ENCODE results near the gene HBG1. TPM values are rescaled to one million over a fixed set of nuclear protein-coding genes. Genes with fewer than 3 reads are reported as not detected.
A peak's percentile ranks its signal among the peaks of the same experiment; 100 is the strongest.

HBG1 gene
- total and polyA plus RNA-seq, 2 donors, result 0.41 to 612 TPM

DNA sequence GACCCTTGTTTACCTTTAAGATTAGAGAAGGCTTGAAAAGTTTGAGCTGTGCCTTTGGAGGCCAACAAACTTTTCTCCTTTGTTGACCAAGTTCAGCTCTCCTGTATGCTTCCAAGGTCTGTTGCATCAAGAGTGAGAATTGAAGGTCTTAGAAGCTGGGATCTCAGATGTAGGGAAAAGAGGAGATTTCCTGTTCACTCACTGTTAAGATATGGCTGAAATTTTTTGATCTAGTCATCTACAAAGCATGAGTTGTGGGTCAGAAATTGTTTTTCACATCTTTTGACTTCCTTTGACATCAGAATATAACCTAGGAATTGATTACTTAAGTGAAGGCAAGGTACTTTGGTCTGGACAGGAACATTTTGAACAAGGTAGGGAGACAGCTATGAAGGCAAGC, 40.0 kb upstream of the HBG1 start:
- no peak for DNase-seq (ENCODE audit: low read depth in 6 of 9, low spot score in 9 of 9)
- Histone ChIP-seq H3K36me3 (ENCODE audit: control insufficient read depth in 2 of 2, insufficient read depth in 2 of 2, low read length in 1 of 2) (no peaks in the 10 kb centered on the region), H3K4me3 (ENCODE audit: low read length in 2 of 2) (no peak overlapping the region), H3K27me3 (ENCODE audit: control insufficient read depth in 2 of 2, insufficient read depth in 1 of 2, low read length in 1 of 2) (no peaks in the 10 kb centered on the region), H3K27ac (ENCODE audit: low read depth in 1 of 2, low read length in 1 of 2) (no peak overlapping the region), H3K4me1 (ENCODE audit: control insufficient read depth in 2 of 2, insufficient read depth in 2 of 2, low read length in 2 of 2) (no peaks in the 10 kb centered on the region), H3K9me3 (ENCODE audit: control insufficient read depth in 2 of 2, insufficient read depth in 1 of 2, low read length in 1 of 2) (no peaks in the 10 kb centered on the region)

DNA sequence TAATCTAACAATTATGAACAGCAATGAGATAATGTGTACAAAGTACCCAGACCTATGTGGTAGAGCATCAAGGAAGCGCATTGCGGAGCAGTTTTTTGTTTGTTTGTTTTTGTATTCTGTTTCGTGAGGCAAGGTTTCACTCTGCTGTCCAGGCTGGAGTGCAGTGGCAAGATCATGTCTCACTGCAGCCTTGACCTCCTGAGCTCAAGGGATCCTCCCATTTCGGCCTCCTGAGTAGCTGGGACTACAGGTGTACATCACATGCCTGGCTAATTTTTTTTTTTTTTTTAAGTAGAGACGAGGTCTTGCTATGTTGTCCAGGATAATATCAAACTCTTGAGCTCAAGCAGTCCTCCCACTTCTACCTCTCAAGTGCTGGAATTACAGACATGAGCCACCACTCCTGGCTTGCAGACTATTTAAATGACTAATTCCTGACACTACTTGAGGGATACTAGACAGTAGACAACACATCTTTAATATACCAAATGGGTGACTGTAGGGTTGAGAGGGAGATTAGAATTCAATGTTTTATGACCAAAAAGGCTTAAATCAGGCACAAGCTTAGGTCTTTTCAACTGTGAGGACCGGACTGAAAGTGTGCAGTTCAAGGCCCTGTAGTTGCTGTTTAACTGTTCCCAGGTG, 39.4 kb upstream of the HBG1 start:
- Histone ChIP-seq H3K27ac (ENCODE audit: low read depth in 1 of 2, low read length in 1 of 2) (no peak overlapping the region), H3K9me3 (ENCODE audit: control insufficient read depth in 2 of 2, insufficient read depth in 1 of 2, low read length in 1 of 2) (no peaks in the 10 kb centered on the region), H3K4me3 (ENCODE audit: low read length in 2 of 2) (no peak overlapping the region), H3K4me1 (ENCODE audit: control insufficient read depth in 2 of 2, insufficient read depth in 2 of 2, low read length in 2 of 2) (no peaks in the 10 kb centered on the region), H3K36me3 (ENCODE audit: control insufficient read depth in 2 of 2, insufficient read depth in 2 of 2, low read length in 1 of 2) (no peaks in the 10 kb centered on the region), H3K27me3 (ENCODE audit: control insufficient read depth in 2 of 2, insufficient read depth in 1 of 2, low read length in 1 of 2) (no peaks in the 10 kb centered on the region)
- 93% methylated on average over 6 of the region's 6 CpGs for WGBS
- no peak for DNase-seq (ENCODE audit: low read depth in 6 of 9, low spot score in 9 of 9)

DNA sequence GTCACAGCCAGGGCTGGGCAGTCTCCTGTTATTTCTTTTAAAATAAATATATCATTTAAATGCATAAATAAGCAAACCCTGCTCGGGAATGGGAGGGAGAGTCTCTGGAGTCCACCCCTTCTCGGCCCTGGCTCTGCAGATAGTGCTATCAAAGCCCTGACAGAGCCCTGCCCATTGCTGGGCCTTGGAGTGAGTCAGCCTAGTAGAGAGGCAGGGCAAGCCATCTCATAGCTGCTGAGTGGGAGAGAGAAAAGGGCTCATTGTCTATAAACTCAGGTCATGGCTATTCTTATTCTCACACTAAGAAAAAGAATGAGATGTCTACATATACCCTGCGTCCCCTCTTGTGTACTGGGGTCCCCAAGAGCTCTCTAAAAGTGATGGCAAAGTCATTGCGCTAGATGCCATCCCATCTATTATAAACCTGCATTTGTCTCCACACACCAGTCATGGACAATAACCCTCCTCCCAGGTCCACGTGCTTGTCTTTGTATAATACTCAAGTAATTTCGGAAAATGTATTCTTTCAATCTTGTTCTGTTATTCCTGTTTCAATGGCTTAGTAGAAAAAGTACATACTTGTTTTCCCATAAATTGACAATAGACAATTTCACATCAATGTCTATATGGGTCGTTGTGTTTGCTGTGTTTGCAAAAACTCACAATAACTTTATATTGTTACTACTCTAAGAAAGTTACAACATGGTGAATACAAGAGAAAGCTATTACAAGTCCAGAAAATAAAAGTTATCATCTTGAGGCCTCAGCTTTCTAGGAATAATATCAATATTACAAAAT, 38.6 kb upstream of the HBG1 start:
- Histone ChIP-seq H3K36me3 (ENCODE audit: control insufficient read depth in 2 of 2, insufficient read depth in 2 of 2, low read length in 1 of 2) (no peaks in the 10 kb centered on the region), H3K9me3 (ENCODE audit: control insufficient read depth in 2 of 2, insufficient read depth in 1 of 2, low read length in 1 of 2) (no peaks in the 10 kb centered on the region), H3K27ac (ENCODE audit: low read depth in 1 of 2, low read length in 1 of 2) (no peak overlapping the region), H3K4me3 (ENCODE audit: low read length in 2 of 2) (no peak overlapping the region), H3K27me3 (ENCODE audit: control insufficient read depth in 2 of 2, insufficient read depth in 1 of 2, low read length in 1 of 2) (no peaks in the 10 kb centered on the region), H3K4me1 (ENCODE audit: control insufficient read depth in 2 of 2, insufficient read depth in 2 of 2, low read length in 2 of 2) (no peaks in the 10 kb centered on the region)
- DNase-seq (ENCODE audit: low read depth in 6 of 9, low spot score in 9 of 9), result no peak
- WGBS, result 92% methylated on average over 7 of the region's 7 CpGs

DNA sequence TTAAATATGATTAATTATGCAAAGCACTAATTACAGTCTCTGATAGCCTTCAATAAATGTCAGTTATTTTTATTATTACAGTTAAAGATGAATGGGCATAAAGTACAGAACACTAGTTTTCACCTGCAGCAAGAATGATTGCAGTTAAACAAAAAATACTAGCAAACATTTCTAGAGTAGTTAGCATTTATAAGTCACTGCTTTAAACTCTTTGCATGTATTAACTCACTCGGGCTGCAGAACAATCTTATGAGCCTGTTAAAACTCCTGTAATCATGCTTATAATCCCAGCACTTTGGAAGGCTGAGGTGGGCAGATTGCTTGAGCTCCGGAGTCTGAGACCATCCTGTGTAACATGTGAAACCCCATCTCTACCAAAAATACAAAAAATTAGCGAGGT, 37.2 kb upstream of the HBG1 start:
- H3K9me3 ChIP-seq (ENCODE audit: control insufficient read depth in 2 of 2, insufficient read depth in 1 of 2, low read length in 1 of 2), result no peaks in the 10 kb centered on the region
- no peaks in the 10 kb centered on the region for H3K36me3 ChIP-seq (ENCODE audit: control insufficient read depth in 2 of 2, insufficient read depth in 2 of 2, low read length in 1 of 2)
- WGBS, result 93% methylated on average over 3 of the region's 3 CpGs
- no peaks in the 10 kb centered on the region for H3K4me1 ChIP-seq (ENCODE audit: control insufficient read depth in 2 of 2, insufficient read depth in 2 of 2, low read length in 2 of 2)
- no peak overlapping the region for H3K27ac ChIP-seq (ENCODE audit: low read depth in 1 of 2, low read length in 1 of 2)
- H3K27me3 ChIP-seq (ENCODE audit: control insufficient read depth in 2 of 2, insufficient read depth in 1 of 2, low read length in 1 of 2), result no peaks in the 10 kb centered on the region
- no peak for DNase-seq (ENCODE audit: low read depth in 6 of 9, low spot score in 9 of 9)
- H3K4me3 ChIP-seq (ENCODE audit: low read length in 2 of 2), result no peak overlapping the region

DNA sequence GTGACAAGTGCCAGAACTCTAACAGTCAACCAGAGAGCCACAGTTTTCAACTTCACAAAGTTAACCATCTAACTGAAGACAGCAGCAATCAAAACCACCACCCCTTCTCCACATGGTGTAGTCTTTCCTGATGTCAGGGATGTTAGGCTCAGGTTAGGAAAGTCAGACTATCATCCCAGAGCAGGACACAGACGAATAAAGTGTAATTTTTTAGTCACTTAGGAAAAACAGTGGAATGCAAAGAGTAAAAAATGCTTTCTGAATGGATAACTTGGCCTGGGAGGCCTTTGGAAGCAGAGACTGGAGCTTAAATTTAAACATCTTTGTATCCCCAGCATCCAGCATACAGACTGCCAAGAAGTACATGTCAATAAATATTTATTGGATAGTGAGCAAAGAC, 36.7 kb upstream of the HBG1 start:
- H3K36me3 ChIP-seq (ENCODE audit: control insufficient read depth in 2 of 2, insufficient read depth in 2 of 2, low read length in 1 of 2), result no peaks in the 10 kb centered on the region
- H3K4me1 ChIP-seq (ENCODE audit: control insufficient read depth in 2 of 2, insufficient read depth in 2 of 2, low read length in 2 of 2), result no peaks in the 10 kb centered on the region
- no peaks in the 10 kb centered on the region for H3K9me3 ChIP-seq (ENCODE audit: control insufficient read depth in 2 of 2, insufficient read depth in 1 of 2, low read length in 1 of 2)
- H3K27me3 ChIP-seq (ENCODE audit: control insufficient read depth in 2 of 2, insufficient read depth in 1 of 2, low read length in 1 of 2), result no peaks in the 10 kb centered on the region
- WGBS, result 33% methylated on average over 1 of the region's 1 CpG
- no peak overlapping the region for H3K27ac ChIP-seq (ENCODE audit: low read depth in 1 of 2, low read length in 1 of 2)
- no peak for DNase-seq (ENCODE audit: low read depth in 6 of 9, low spot score in 9 of 9)
- no peak overlapping the region for H3K4me3 ChIP-seq (ENCODE audit: low read length in 2 of 2)

DNA sequence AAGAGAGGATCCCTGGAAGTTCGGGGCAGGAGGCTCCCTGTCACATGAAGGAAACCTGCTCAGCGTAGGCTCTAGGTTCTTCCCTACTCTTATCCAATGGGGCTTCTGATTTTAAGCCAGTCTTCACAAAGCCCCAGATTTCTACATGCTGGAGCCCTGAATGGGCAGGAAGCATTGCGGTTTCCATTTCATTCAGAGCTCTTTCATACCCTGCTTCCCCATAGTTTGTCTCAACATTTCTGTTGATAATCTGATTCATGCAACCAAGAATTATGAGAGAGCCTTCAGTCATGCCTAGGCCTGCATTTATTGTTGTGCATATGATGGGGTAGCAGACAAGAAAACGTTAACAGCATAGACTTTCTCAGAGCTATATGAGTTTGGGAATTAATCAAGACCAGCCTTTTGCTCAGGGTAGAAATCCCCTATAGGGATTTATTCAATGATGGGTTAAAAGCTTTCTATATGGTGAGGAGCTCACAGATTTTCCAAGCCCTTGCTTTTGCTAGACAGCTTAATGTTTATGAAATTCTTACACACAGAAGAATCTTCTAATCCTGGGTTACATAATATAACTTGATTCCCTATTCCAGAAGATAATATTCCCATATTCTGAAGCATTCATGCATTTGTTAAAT, 36.2 kb upstream of the HBG1 start:
- no peak for DNase-seq (ENCODE audit: low read depth in 6 of 9, low spot score in 9 of 9)
- 88% methylated on average over 4 of the region's 4 CpGs for WGBS
- Histone ChIP-seq H3K9me3 (ENCODE audit: control insufficient read depth in 2 of 2, insufficient read depth in 1 of 2, low read length in 1 of 2) (no peaks in the 10 kb centered on the region), H3K27me3 (ENCODE audit: control insufficient read depth in 2 of 2, insufficient read depth in 1 of 2, low read length in 1 of 2) (no peaks in the 10 kb centered on the region), H3K27ac (ENCODE audit: low read depth in 1 of 2, low read length in 1 of 2) (peak overlapping the region in 1 of 2 donors; percentile 5), H3K4me1 (ENCODE audit: control insufficient read depth in 2 of 2, insufficient read depth in 2 of 2, low read length in 2 of 2) (no peaks in the 10 kb centered on the region), H3K36me3 (ENCODE audit: control insufficient read depth in 2 of 2, insufficient read depth in 2 of 2, low read length in 1 of 2) (no peaks in the 10 kb centered on the region), H3K4me3 (ENCODE audit: low read length in 2 of 2) (no peak overlapping the region)

DNA sequence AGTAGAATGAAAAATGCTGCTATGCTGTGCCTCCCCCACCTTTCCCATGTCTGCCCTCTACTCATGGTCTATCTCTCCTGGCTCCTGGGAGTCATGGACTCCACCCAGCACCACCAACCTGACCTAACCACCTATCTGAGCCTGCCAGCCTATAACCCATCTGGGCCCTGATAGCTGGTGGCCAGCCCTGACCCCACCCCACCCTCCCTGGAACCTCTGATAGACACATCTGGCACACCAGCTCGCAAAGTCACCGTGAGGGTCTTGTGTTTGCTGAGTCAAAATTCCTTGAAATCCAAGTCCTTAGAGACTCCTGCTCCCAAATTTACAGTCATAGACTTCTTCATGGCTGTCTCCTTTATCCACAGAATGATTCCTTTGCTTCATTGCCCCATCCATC, 35.0 kb upstream of the HBG1 start:
- H3K36me3 ChIP-seq (ENCODE audit: control insufficient read depth in 2 of 2, insufficient read depth in 2 of 2, low read length in 1 of 2), result no peaks in the 10 kb centered on the region
- no peaks in the 10 kb centered on the region for H3K9me3 ChIP-seq (ENCODE audit: control insufficient read depth in 2 of 2, insufficient read depth in 1 of 2, low read length in 1 of 2)
- H3K4me3 ChIP-seq (ENCODE audit: low read length in 2 of 2), result no peak overlapping the region
- H3K27me3 ChIP-seq (ENCODE audit: control insufficient read depth in 2 of 2, insufficient read depth in 1 of 2, low read length in 1 of 2), result no peaks in the 10 kb centered on the region
- H3K27ac ChIP-seq (ENCODE audit: low read depth in 1 of 2, low read length in 1 of 2), result no peak overlapping the region
- H3K4me1 ChIP-seq (ENCODE audit: control insufficient read depth in 2 of 2, insufficient read depth in 2 of 2, low read length in 2 of 2), result no peaks in the 10 kb centered on the region
- WGBS, result 96% methylated on average over 2 of the region's 2 CpGs
- DNase-seq (ENCODE audit: low read depth in 6 of 9, low spot score in 9 of 9), result no peak

DNA sequence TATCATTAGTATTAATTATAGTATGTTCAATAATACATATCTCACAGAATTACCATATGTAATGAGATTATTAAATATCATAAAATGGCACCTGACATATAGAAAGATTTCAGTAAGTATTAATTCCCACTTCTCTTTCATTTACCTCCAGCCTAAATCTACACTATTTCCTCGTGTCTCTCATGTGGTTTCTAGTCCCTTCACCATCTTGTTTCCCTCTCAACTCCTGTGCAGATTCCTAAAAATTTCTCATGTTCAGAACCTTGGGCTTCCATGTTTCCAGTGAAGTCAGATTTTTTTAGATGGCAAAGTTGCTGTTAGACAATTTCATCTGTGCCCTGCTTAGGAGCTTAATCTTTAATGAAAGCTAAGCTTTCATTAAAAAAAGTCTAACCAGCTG, 34.2 kb upstream of the HBG1 start:
- DNase-seq (ENCODE audit: low read depth in 6 of 9, low spot score in 9 of 9), result no peak
- no peak overlapping the region for H3K4me3 ChIP-seq (ENCODE audit: low read length in 2 of 2)
- WGBS, result 92% methylated on average over 1 of the region's 1 CpG
- no peaks in the 10 kb centered on the region for H3K27me3 ChIP-seq (ENCODE audit: control insufficient read depth in 2 of 2, insufficient read depth in 1 of 2, low read length in 1 of 2)
- no peaks in the 10 kb centered on the region for H3K9me3 ChIP-seq (ENCODE audit: control insufficient read depth in 2 of 2, insufficient read depth in 1 of 2, low read length in 1 of 2)
- no peaks in the 10 kb centered on the region for H3K4me1 ChIP-seq (ENCODE audit: control insufficient read depth in 2 of 2, insufficient read depth in 2 of 2, low read length in 2 of 2)
- H3K27ac ChIP-seq (ENCODE audit: low read depth in 1 of 2, low read length in 1 of 2), result no peak overlapping the region
- H3K36me3 ChIP-seq (ENCODE audit: control insufficient read depth in 2 of 2, insufficient read depth in 2 of 2, low read length in 1 of 2), result no peaks in the 10 kb centered on the region

DNA sequence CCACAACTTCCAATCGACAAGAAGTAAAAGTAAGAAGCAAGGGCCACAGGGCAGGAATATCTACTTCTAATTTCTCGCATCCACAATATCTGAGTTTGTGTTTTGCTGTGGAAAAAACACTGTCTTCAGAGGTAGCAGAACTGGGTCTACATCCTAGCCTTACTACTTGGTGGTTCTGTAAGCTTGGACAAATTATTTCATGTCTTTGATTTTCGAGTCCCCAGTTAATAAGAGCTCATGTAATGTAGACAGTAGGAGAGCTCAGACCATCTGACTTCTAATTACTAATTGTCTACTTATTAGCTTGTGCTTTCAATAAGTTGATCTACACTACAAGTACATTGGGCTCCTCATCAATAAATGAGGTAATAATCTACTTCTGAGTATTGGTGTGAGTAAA, 33.4 kb upstream of the HBG1 start:
- Histone ChIP-seq H3K36me3 (ENCODE audit: control insufficient read depth in 2 of 2, insufficient read depth in 2 of 2, low read length in 1 of 2) (no peaks in the 10 kb centered on the region), H3K9me3 (ENCODE audit: control insufficient read depth in 2 of 2, insufficient read depth in 1 of 2, low read length in 1 of 2) (no peaks in the 10 kb centered on the region), H3K27ac (ENCODE audit: low read depth in 1 of 2, low read length in 1 of 2) (no peak overlapping the region), H3K4me3 (ENCODE audit: low read length in 2 of 2) (no peak overlapping the region), H3K4me1 (ENCODE audit: control insufficient read depth in 2 of 2, insufficient read depth in 2 of 2, low read length in 2 of 2) (no peaks in the 10 kb centered on the region), H3K27me3 (ENCODE audit: control insufficient read depth in 2 of 2, insufficient read depth in 1 of 2, low read length in 1 of 2) (no peaks in the 10 kb centered on the region)
- no peak for DNase-seq (ENCODE audit: low read depth in 6 of 9, low spot score in 9 of 9)
- WGBS, result 91% methylated on average over 3 of the region's 3 CpGs
